GM12891 (cell line): ENCODE results near the gene TRPV4.
"Not testable (repeated sequence)": the region's sequence is repeated elsewhere in the genome, so short reads cannot be mapped to it uniquely, and the experiment has no call there.

Experiments
- DNase-seq: peaks from one replicate; pipeline ENCODE4 v3.0.0; 2011; ENCODE audit warnings: low spot score; ENCODE audit not compliant: insufficient read length
- FAIRE-seq: peaks from 2 replicates; lab custom pipeline; 2011; peaks lifted over from hg19 to GRCh38; lab: Jason Lieb, UNC
- PAX5 ChIP-seq: IDR thresholded peaks from 2 replicates; pipeline ENCODE4 v1.6.1; 2011; ENCODE audit warnings: low read length, moderate library complexity, mild to moderate bottlenecking; ENCODE audit not compliant: insufficient read depth, severe bottlenecking
- POLR2A ChIP-seq: IDR thresholded peaks from 2 replicates; pipeline ENCODE4 v1.6.1; 2011; ENCODE audit warnings: low read depth, low read length, control low read depth
- POLR2AphosphoS5 ChIP-seq: IDR thresholded peaks from 2 replicates; pipeline ENCODE4 v1.6.1; 2011; ENCODE audit warnings: low read depth, low read length, control low read depth
- POU2F2 ChIP-seq: IDR thresholded peaks from 2 replicates; pipeline ENCODE4 v1.6.1; 2011; ENCODE audit warnings: low read depth, mild to moderate bottlenecking, control low read depth, low read length, moderate library complexity
- SPI1 ChIP-seq: IDR thresholded peaks from 2 replicates; pipeline ENCODE4 v1.6.1; 2011; ENCODE audit warnings: low read depth, low read length, control low read depth
- TAF1 ChIP-seq: IDR thresholded peaks from 2 replicates; pipeline ENCODE4 v1.6.1; 2011; ENCODE audit warnings: low read depth, low read length, control low read depth

Gene TRPV4

DNA sequence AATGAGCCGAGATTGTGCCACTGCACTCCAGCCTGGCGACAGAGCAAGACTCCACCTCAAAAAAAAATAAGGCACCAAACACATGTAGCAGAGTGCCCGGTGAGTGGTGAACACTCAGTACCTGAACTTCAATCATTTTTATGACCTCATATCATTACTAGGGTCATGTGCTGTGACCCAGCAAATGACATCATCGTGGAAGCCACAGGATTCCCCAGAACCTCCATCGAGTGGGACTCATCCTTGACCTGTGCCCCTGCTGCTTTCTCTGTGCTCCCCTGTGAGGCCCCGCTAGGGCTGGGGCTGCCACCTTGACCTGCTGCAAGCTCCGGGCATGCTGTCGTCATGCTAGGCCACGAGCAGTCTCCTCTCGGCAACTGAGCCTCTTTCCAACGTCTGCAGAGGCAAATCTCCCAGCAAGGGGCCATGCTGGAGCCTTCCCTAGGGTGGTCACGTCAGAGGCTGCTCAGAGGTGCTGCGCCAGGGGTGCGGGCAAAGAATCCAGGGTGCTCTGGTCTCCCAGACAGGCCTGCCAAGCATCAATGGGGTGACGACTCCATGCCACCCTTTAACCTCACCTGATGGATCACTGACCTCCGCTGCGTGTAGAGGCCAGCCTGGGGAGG lies 28.6 kb upstream of the TRPV4 start:
- FAIRE-seq (no peak), DNase-seq (no peak)
- TF ChIP-seq POLR2AphosphoS5 (no peak), TAF1 (no peak), SPI1 (no peak), POU2F2 (no peak), PAX5 (no peak), POLR2A (no peak)

DNA sequence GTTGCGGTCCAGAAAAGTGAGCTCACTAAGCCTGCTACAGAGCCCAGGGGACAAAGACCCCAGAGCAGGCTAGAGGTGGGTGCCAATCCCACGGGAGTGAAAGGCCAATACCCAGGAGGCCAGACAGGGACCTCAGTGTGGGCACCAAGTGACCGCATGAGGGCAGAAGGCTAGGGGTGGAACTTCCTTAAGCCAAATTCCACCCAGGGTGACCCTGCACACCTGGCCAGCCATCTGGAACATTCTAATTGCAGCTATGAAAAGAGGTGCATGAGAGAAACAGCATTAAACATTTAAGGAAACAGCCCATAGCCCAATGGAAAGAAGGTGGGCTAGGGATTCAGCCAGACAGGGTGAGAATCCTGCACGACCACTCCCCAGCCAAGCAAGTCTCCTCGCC lies 27.8 kb upstream of the TRPV4 start:
- no peak for TF ChIP-seq POLR2A
- TF ChIP-seq POU2F2: no peak
- no peak for TF ChIP-seq POLR2AphosphoS5
- TF ChIP-seq PAX5: no peak
- no peak for TF ChIP-seq SPI1
- no peak for TF ChIP-seq TAF1
- no peak for DNase-seq
- FAIRE-seq: no peak

- DNase-seq: no peak
- no peak for FAIRE-seq
- TF ChIP-seq TAF1 (no peak), SPI1 (no peak), PAX5 (no peak), POLR2AphosphoS5 (no peak), POU2F2 (no peak), POLR2A (no peak)
Measured at GRCh38 chr12:109858764-109859163, 25.6 kb upstream of the TRPV4 start.

DNA sequence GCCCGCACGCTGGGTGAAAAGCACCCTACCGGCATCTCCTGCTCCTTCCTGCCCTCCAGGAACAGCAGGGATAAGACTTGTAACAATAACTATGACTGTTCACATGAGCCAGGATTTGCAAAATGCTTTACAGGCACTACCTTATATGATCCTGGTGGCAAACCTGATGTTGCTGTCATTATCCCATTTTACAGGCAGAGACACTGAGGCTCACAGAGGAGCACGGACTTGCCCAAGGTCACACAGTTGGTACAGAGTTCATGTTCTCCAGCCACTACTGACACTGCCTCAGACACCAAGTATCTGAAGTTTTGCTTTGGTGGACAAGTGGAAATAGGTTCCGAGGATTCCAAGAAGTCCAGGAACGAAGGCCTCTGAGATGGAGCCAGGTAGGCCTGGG lies 24.5 kb upstream of the TRPV4 start:
- TF ChIP-seq TAF1 (no peak), POU2F2 (no peak), SPI1 (no peak), PAX5 (no peak), POLR2A (no peak), POLR2AphosphoS5 (no peak)
- no peak for FAIRE-seq
- DNase-seq: no peak

DNA sequence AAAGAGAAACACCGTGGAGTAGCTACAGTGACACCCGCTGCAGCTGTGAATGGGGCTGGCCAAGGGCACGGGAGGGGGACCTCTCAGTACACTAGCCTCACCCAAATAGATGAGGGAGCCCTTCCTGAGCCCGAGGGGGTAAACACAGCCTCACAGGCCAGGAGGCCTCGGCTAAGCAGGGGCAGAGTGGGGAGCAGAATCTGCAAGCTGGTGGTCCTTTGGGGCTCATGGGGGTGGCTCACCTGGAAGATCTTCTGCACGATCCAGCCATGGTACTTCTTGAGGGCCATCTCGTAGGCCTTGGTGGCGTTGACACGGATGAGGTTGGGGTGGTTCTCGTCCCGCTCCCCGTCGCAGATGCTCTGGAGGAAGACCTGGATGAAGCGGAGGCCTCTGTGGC lies 22.2 kb upstream of the TRPV4 start:
- TF ChIP-seq SPI1 (no peak), POLR2AphosphoS5 (no peak), TAF1 (no peak), POLR2A (no peak), POU2F2 (no peak), PAX5 (no peak)
- FAIRE-seq (no peak), DNase-seq (no peak)

- not testable (repeated sequence) for DNase-seq, FAIRE-seq
Measured at GRCh38 chr12:109850518-109850917, 17.3 kb upstream of the TRPV4 start.

DNA sequence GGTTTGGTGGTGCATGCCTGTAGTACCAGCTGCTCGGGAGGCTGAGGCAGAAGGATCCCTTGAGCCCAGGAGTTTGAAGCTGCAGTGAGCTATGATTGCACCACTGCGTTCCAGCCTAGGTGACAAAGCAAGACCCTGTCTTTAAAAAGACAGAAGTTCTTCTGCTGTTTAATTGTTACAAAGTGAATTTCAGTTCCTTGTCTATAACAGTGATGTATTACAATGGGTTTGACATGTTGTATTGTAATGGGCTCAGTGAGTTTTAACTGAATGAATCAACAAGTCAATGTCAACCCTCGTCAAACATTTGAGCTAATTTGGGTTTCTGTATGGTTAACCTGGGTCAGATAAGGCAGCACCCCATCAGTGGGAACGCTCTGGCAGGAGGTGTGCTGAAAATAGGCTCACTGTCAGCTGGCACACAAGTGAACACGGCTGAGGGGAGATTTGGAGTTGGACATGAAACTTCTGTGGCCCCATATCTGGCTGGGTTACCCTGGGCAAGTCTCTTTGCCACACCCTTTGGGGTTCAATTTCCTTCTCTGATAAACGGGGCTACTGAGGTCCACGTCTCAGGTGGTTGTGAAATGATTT lies 14.0 kb upstream of the TRPV4 start:
- FAIRE-seq (no peak), DNase-seq (no peak)
- TF ChIP-seq POLR2AphosphoS5 (no peak), POLR2A (no peak), POU2F2 (no peak), TAF1 (no peak), PAX5 (no peak), SPI1 (no peak)

GRCh38 chr12:109845824-109846205 lies 12.6 kb upstream of the TRPV4 start:
- TF ChIP-seq PAX5: no peak
- no peak for TF ChIP-seq POLR2AphosphoS5
- TF ChIP-seq POU2F2: no peak
- TF ChIP-seq POLR2A: no peak
- TF ChIP-seq TAF1: no peak
- TF ChIP-seq SPI1: no peak
- FAIRE-seq: no peak

GRCh38 chr12:109844983-109845823 lies 12.0 kb upstream of the TRPV4 start:
- TF ChIP-seq SPI1: no peak
- no peak for TF ChIP-seq POU2F2
- TF ChIP-seq TAF1: no peak
- TF ChIP-seq POLR2AphosphoS5: no peak
- TF ChIP-seq POLR2A: no peak
- no peak for TF ChIP-seq PAX5
- FAIRE-seq (peak; percentile 82), DNase-seq (peak; percentile 92)

More at GRCh38 chr12:109845824-109846205, 12.6 kb upstream of the TRPV4 start:
- no peak for DNase-seq

DNA sequence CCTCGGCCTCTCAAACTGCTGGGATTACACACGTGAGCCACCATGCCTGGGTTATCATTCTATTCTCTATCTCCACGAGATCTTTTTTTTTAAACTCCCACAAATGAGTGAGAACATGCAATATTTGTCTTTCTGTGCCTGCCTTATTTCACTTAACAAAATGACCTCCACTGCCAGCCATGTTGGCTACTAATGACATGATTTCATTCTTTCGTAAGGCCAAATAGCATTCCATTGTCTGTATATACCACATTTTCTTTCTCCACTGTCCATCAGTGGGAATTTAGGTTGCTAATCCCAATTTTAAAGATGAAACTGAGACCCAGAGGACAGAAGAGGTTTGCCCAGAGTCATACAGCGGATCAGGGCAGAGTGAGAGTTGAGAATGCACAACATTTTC lies 10.9 kb upstream of the TRPV4 start:
- FAIRE-seq (peak; percentile 5), DNase-seq (no peak)
- TF ChIP-seq PAX5 (no peak), POU2F2 (no peak), POLR2A (no peak), SPI1 (no peak), POLR2AphosphoS5 (no peak), TAF1 (no peak)
